GDM1 (cell line): ENCODE results near the gene CMSS1.

Source experiments
- DNase-seq: peaks from one replicate; lab custom pipeline; 2025; lab: John Stamatoyannopoulos, UW

CMSS1 gene

GRCh38 chr3:100230710-100231109 is 413.0 kb downstream of the CMSS1 start:
- DNase-seq, result no peak
